ENCODE measurements around the gene LONRF2.

Gene LONRF2

DNA sequence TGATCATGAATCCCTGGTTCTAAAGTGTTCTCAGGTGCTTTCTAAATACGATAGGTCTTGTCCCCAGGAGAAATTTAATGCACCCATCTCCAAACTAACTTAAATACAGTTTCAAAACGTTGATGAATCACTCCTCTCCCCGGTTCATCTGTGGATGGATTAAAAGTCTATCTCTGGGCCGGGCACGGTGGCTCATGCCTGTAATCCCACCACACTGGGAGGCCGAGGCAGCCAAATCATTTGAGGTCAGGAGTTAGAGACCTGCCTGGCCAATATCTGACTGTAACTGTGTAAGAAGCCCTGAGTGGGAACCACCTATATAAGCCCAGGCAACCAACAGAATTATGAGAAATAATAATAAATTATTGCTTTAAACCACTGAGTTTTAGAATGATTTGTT lies 78.7 kb downstream of the LONRF2 start:
- TF ChIP-seq, protein P1, sequence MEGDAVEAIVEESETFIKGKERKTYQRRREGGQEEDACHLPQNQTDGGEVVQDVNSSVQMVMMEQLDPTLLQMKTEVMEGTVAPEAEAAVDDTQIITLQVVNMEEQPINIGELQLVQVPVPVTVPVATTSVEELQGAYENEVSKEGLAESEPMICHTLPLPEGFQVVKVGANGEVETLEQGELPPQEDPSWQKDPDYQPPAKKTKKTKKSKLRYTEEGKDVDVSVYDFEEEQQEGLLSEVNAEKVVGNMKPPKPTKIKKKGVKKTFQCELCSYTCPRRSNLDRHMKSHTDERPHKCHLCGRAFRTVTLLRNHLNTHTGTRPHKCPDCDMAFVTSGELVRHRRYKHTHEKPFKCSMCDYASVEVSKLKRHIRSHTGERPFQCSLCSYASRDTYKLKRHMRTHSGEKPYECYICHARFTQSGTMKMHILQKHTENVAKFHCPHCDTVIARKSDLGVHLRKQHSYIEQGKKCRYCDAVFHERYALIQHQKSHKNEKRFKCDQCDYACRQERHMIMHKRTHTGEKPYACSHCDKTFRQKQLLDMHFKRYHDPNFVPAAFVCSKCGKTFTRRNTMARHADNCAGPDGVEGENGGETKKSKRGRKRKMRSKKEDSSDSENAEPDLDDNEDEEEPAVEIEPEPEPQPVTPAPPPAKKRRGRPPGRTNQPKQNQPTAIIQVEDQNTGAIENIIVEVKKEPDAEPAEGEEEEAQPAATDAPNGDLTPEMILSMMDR (IDR thresholded peaks at IDR 0.05; ENCODE audit: insufficient read depth, low read depth, low read length, missing control alignments), result no peak
- no peak for DNase-seq (ENCODE audit: low read depth)
- H3K4me3 ChIP-seq (ENCODE audit: low read length), result no peak overlapping the region

DNA sequence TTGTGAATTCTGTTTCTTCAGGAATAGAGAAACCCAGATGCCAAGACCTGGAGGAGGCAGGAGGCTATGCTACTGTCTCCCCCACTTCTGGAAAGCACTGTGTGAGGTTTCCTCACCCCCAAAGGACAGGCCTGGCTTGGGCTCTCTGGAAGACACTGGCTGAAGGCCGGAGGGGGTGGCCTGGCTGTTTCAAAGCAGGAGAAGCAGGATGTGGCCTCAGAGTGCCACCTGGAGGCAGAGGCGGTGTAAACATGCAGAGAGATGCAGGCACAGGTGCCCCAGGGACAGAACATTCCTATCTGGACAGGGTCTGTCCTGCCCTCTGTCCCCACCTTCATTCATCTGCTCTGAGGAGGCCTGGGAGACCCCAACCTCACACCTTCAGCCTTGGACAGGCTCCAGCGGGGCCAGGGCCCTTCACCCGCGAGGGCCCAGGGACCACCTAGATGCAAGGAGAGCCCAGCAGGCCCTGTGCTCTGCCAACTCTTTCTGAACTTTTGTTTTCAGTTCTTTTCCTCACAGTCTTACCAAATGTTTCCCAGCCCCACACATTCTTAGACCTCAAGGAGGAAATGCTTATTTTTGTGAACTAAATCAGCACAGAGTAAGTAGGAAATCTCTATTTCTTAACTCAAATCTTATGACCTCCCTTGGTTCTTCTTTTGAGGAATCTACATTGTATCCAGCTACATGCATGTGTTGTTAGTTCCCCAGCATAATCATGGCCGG lies 79.2 kb downstream of the LONRF2 start:
- TF ChIP-seq, protein P1 (IDR thresholded peaks at IDR 0.05; ENCODE audit: insufficient read depth, low read depth, low read length, missing control alignments), result peak; percentile 70
- peak; percentile 32 for DNase-seq (ENCODE audit: low read depth)
- no peak overlapping the region for H3K4me3 ChIP-seq (ENCODE audit: low read length)

DNA sequence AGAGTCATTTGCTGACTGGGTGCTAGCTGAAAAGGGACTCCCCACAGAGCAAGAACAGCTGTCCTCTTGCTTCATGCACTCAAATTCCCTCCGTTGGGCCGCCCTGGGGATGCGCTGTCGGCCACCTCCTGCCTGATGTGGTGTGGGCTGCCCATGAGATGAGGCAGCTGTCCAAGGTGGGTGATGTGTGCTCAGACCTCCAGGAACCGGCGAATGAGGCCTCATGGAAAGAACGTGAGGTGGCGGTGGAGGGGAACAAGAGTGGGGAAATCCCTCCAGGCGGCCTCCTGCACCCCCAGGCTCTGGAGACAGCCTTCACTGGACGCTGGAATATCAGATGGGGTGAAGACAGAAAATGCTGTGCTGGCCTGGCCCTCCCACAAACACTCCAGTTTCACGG lies 79.8 kb downstream of the LONRF2 start:
- TF ChIP-seq, protein P1 (IDR thresholded peaks at IDR 0.05; ENCODE audit: insufficient read depth, low read depth, low read length, missing control alignments), result no peak
- no peak overlapping the region for H3K4me3 ChIP-seq (ENCODE audit: low read length)
- no peak for DNase-seq (ENCODE audit: low read depth)

DNA sequence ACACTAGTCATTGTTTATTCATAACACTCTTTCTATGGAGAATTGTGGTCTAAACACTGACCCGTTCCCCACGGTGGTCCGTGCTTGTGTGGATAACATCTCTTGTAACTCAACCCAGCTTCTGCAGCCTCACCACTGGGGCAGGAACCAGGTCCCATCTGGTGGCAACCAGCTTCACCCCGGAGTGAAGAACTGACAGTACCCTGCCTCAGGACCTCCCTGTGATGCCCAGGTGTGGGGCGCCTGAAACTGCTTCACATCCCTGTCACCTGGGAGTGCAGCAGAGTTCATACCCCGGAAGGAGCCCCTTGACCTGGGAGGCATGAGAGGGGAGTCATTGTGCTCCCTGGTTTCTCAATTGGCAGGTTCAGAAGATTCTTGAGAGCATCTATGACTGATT lies 81.1 kb downstream of the LONRF2 start:
- no peak overlapping the region for H3K4me3 ChIP-seq (ENCODE audit: low read length)
- TF ChIP-seq, protein P1 (IDR thresholded peaks at IDR 0.05; ENCODE audit: insufficient read depth, low read depth, low read length, missing control alignments), result no peak
- no peak for DNase-seq (ENCODE audit: low read depth)

DNA sequence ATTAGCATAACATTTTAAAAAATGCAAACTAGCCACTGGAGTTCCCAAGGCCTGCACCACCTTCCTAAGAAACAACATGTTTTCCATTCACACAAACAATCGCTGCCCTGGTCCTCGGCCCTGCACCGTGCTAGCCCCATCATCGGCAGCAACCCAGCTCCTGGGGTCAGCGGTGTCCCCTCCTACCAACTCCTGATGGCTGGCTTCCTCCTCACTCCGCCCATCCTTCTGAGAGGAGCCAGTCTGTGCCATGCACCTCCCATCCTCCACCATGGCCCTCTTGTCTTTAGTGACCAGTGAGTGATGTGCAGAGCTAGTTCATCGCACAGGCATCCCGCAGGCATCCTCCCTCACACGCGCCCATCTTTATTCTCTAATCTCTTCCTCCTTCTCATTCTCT lies 81.9 kb downstream of the LONRF2 start:
- no peak for DNase-seq (ENCODE audit: low read depth)
- TF ChIP-seq, protein P1 (IDR thresholded peaks at IDR 0.05; ENCODE audit: insufficient read depth, low read depth, low read length, missing control alignments), result no peak

DNA sequence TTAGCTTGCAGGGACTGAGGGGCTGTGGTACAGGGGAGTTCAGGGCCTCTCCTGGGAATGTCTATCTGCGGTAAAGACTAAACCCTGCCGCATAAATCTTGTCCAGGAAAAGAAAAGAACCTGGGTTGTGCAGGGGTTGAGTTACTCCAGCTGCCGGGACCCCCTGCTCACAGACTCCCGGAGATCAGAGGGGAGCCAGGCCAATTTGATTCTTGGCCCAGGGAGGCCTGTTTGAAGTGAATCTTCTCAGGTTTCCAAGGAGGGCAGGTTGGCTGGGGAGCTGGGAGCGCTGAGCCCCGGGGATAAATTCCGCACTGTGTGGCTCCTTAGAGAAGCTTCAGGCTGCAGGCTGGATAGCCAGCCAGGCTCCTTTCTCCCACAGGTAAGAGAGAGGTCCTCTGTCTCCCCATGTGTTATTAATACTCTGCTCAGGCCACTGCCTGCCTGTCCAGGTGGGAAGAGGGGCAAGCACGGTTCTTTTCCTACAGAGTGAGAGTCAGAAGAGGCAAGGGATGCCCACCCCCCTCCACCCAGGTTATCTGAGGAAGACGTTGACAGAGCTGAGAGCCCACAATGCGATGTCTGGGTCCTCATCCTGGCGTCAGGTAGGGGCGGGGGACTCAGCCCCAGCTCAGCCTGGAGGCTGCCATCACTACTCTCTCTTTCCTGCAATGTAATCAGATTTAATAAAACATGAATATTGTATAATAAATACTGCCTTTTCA lies 82.7 kb downstream of the LONRF2 start:
- no peak overlapping the region for H3K4me3 ChIP-seq (ENCODE audit: low read length)
- DNase-seq (ENCODE audit: low read depth), result no peak
- TF ChIP-seq, protein P1 (IDR thresholded peaks at IDR 0.05; ENCODE audit: insufficient read depth, low read depth, low read length, missing control alignments), result no peak

More for the DNA sequence above, 81.9 kb downstream of the LONRF2 start:
- H3K4me3 ChIP-seq (ENCODE audit: low read length), result no peak overlapping the region

Data from epithelial cell of esophagus (primary cell).